Measurements from ENCODE around the gene CCBE1. TPM values are rescaled to one million over a fixed set of nuclear protein-coding genes. Genes with fewer than 3 reads are reported as not detected.

The CCBE1 gene
- total and polyA plus RNA-seq, 10 donors = 0.06 to 0.93 (median 0.23) TPM

DNA sequence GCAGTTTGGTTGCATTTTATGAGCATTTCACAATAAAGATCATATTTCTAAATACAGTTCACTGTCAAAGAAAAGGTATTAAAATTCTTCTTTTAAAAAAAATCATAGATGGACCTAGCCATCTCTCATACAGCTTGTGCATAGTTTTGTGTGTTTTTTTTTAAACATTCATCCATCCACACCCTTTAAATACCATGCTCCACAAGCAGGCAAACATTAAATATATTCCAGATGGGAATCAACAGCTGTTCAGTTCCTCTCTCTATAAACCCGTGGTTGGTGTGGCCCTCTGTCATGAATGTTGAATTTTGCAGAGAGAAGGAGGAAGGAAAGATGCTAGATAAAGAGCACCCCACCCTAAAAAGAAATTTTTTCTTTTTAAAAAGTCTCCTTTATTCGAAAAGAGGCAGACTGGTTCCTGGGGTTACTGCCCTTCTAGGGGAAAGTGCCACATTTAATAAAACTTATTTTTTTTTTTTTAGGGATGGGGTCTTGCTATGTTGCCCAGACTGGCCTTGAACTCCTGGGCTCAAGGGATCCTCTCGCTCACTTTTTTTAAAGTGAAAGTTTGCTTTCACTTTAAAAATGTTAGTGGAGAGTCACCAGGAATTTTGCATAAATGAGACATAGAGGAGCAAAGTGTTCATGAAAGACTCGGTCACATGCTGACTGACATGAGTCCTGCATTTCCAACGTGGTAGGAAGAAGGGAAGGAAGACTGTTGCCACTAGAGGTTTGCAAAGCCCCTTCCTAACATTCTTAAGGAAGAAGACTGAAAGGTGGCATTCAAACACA is 264.2 kb downstream of the CCBE1 start:
- Histone ChIP-seq H3K9me3 (no peaks in the 10 kb centered on the region), H3K4me1 (no peaks in the 10 kb centered on the region), H3K27ac (no peak overlapping the region), H3K36me3 (no peaks in the 10 kb centered on the region), H3K27me3 (replicated peaks in 1 of 7) (peaks cover 0 to 8% (median 0%) of the 10 kb centered on the region in 7 donors), H3K4me3 (no peak overlapping the region)
- intact Hi-C loops (cut with DNase I; ENCODE audit: low total_unique reads) = no loop called here
- no peak for DNase-seq
- TF ChIP-seq POLR2A (IDR thresholded peaks at IDR 0.05) (no peak), POLR2AphosphoS5 (IDR thresholded peaks at IDR 0.05) (no peak)
- TF ChIP-seq, protein P1, sequence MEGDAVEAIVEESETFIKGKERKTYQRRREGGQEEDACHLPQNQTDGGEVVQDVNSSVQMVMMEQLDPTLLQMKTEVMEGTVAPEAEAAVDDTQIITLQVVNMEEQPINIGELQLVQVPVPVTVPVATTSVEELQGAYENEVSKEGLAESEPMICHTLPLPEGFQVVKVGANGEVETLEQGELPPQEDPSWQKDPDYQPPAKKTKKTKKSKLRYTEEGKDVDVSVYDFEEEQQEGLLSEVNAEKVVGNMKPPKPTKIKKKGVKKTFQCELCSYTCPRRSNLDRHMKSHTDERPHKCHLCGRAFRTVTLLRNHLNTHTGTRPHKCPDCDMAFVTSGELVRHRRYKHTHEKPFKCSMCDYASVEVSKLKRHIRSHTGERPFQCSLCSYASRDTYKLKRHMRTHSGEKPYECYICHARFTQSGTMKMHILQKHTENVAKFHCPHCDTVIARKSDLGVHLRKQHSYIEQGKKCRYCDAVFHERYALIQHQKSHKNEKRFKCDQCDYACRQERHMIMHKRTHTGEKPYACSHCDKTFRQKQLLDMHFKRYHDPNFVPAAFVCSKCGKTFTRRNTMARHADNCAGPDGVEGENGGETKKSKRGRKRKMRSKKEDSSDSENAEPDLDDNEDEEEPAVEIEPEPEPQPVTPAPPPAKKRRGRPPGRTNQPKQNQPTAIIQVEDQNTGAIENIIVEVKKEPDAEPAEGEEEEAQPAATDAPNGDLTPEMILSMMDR (IDR thresholded peaks at IDR 0.05 in 8 of 11, conservative IDR thresholded peaks at IDR 0.05 in 3 of 11) = no peak
- 47 to 64% (median 52%) methylated on average over 5 of the region's 5 CpGs for WGBS, 5 donors

DNA sequence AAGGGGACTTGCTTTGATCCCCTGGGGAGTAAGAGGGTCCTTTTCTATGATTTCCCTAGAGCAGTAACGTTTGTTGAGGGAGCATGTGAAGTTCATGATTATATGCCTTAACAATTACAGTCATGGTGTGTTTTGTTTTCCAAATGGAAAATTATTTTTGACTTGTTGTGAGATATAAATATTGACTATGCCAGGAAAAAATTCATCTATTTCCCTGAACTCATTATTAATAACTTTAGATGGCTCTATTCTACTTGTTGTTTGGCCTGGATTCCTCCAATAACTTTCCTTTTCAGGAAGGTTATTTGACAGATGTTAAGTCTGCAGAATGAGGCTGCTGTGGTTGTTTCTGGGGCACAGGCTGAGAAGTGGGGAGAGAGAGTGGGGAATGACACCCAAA is 266.1 kb downstream of the CCBE1 start:
- Histone ChIP-seq H3K27ac (no peak overlapping the region), H3K4me3 (no peak overlapping the region), H3K4me1 (no peaks in the 10 kb centered on the region), H3K27me3 (replicated peaks in 1 of 7) (peaks cover 0 to 5% (median 0%) of the 10 kb centered on the region in 7 donors), H3K9me3 (no peaks in the 10 kb centered on the region), H3K36me3 (no peaks in the 10 kb centered on the region)
- TF ChIP-seq POLR2AphosphoS5 (IDR thresholded peaks at IDR 0.05) (no peak), POLR2A (IDR thresholded peaks at IDR 0.05) (no peak)
- TF ChIP-seq, protein P1 (IDR thresholded peaks at IDR 0.05 in 8 of 11, conservative IDR thresholded peaks at IDR 0.05 in 3 of 11) = no peak
- no peak for DNase-seq
- WGBS, 5 donors = 52 to 72% (median 66%) methylated on average over 1 of the region's 1 CpG
- intact Hi-C loops (cut with DNase I; ENCODE audit: low total_unique reads) = no loop called here

DNA sequence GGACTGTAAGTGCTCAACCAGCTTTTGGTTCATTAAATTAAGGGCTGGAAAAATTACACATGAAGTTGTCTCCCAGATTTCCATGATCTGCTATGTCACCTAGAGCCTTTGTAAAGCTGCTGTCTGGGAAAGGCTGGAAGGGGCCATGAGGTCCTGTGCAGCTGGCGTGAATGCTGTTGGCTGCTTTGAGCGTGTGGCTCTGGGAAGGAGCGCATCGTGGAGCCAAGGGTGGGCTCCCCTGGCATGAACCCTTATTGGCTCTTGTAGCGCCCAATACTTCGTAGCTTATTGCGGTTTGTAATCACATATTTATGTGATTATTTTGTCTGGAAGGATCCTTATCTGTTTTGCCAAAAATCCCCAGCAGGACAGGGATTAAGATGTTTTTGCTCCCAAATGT is 267.6 kb downstream of the CCBE1 start:
- no peak for TF ChIP-seq POLR2A (IDR thresholded peaks at IDR 0.05)
- TF ChIP-seq, protein P1 (IDR thresholded peaks at IDR 0.05 in 8 of 11, conservative IDR thresholded peaks at IDR 0.05 in 3 of 11) = no peak
- TF ChIP-seq POLR2AphosphoS5 (IDR thresholded peaks at IDR 0.05) = no peak
- Histone ChIP-seq H3K4me3 (no peak overlapping the region), H3K27me3 (replicated peaks in 1 of 7) (no peaks in the 10 kb centered on the region), H3K27ac (no peak overlapping the region), H3K36me3 (no peaks in the 10 kb centered on the region), H3K9me3 (no peaks in the 10 kb centered on the region), H3K4me1 (no peaks in the 10 kb centered on the region)
- DNase-seq = no peak
- 83 to 95% (median 90%) methylated on average over 7 of the region's 7 CpGs for WGBS, 5 donors
- intact Hi-C loops (cut with DNase I; ENCODE audit: low total_unique reads) = no loop called here

DNA sequence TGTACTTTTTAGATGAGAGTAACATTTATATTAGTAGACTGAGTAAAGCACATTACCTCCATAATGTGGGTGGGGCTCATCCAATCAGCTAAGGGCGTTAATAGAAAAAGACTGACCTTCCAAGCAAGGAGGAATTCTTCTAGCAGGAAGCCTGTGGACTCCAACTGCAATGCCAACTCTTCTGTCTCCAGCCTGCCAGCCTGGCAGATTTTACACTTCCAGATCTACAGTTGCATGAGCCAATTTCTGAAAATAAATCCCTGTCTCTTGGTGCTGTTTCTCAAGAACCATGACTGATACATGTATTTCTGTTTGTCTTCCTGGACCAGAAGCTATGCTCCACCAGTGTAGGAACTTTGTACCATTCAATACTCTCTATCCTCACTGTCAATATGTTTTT is 269.2 kb downstream of the CCBE1 start:
- no peak overlapping the region for H3K4me3 ChIP-seq
- no peaks in the 10 kb centered on the region for H3K27me3 ChIP-seq (replicated peaks in 1 of 7)
- DNase-seq = no peak
- no peak overlapping the region for H3K27ac ChIP-seq
- 50 to 78% (median 75%) methylated on average over 1 of the region's 1 CpG for WGBS, 5 donors
- H3K36me3 ChIP-seq = no peaks in the 10 kb centered on the region
- no peaks in the 10 kb centered on the region for H3K9me3 ChIP-seq
- intact Hi-C loops (cut with DNase I; ENCODE audit: low total_unique reads) = no loop called here
- TF ChIP-seq, protein P1 (IDR thresholded peaks at IDR 0.05 in 8 of 11, conservative IDR thresholded peaks at IDR 0.05 in 3 of 11) = no peak
- no peaks in the 10 kb centered on the region for H3K4me1 ChIP-seq
